GM18505 (cell line): ENCODE results near the gene MRPL23.
A peak's percentile ranks its signal among the peaks of the same experiment; 100 is the strongest.

ENCODE experiments used
- ATAC-seq: cut with Tn5 transposase; IDR thresholded peaks from one replicate; pipeline ENCODE4 v1.9.1; 2021; ENCODE audit not compliant: unreplicated experiment
- POLR2A ChIP-seq: IDR thresholded peaks from 4 replicates; pipeline ENCODE4 v1.6.1; 2011; ENCODE audit warnings: borderline replicate concordance; ENCODE audit not compliant: insufficient read depth, insufficient read length; ENCODE audit errors: extremely low read depth

MRPL23 gene

DNA sequence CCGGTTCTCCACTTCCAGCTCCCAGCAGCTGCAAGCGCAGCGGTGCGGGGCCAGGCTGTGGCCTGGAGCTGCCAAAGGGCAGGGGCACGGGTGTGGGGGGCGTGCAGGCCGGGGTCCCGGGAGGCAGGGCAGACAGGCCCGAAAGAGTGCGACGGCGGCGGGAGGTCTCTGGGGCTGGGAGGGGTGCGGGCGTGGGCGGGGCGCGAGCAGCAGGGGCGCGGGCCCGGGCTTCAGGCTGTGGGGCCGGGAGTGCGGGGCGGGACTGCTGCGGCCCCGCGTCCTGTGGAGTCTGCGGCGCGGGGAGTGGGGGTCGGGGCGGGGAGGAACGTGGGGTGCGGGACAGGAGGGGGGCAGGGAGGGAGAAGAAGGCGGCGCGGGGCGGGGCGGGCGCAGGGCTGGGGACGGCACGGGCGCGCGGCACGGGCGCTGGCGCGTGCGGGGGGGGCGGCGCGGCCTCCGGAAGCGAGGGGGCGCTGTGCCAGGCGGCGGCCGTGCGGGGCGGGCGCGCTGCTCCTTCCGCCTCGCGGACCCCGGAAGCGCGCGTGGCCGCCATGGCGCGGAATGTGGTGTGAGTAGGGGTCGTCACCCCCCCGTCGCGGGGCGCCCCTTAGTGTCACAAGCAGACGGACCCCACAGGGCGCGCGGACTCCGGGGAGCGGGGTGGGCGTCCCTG is at the start of gene MRPL23:
Gene MRPL23 (plus strand): TSS at position 521 of the 673 bp plus-strand sequence. CDS start 31 bp downstream, at position 552.
- TF ChIP-seq POLR2A, result no peak
- ATAC-seq, result no peak

DNA sequence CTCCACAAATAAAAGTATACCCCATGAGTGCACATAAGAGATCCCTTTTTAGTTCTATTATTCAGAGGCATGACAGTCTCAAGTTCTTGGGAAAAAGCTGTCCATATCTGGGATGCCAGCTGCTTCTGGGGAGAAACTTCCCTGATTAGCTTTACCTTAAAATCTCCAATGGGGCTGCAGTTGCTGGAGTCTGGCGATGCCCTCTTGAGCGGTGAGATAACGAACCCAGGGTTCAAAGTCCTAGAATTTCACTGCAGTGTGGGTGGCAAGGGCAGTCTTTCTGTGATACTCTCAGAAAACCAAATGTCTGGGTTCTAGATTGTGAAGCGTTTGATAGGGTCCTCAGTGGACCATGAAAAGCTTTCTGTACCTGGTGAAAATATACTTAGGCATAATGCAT is 48.0 kb upstream of the MRPL23 start:
- TF ChIP-seq POLR2A, result no peak
- no peak for ATAC-seq

DNA sequence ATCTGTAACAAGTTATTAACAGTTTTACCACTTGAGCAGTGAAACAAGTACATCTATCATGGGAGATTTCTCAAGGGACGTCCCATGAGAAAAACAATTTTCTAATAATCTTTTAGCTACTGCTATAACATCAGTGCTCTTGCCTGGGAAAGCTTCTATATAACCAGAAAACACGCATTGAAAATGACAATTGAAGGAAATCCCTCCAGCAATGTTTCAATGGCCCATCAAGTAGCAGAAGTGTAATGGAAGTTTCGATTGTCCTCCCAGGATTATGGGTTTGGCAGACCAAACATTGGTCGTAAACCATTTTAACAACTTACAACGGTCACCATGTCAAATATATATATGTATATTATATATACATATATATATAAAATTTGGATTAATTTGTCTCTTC is 47.4 kb upstream of the MRPL23 start:
- ATAC-seq, result no peak
- no peak for TF ChIP-seq POLR2A

DNA sequence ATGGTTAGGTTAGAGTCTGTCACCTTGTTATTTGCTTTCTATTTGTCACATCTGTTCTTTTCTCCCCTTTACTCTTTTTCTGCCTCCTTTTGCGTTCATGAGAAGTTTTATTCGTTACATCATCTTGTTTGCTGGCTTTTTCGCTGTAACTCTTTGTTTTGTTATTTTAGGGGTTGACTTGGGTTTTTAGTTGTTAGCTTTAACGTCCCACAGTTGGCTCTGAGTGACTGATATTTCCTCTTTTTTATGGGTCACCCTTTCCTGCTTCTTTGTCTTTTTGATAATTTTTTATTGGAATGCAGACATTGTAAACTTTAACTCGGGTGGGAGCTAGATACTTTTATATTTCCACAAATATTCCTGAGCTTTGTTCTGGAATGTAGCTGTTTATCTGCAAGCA is 41.0 kb upstream of the MRPL23 start:
- TF ChIP-seq POLR2A, result no peak
- no peak for ATAC-seq

DNA sequence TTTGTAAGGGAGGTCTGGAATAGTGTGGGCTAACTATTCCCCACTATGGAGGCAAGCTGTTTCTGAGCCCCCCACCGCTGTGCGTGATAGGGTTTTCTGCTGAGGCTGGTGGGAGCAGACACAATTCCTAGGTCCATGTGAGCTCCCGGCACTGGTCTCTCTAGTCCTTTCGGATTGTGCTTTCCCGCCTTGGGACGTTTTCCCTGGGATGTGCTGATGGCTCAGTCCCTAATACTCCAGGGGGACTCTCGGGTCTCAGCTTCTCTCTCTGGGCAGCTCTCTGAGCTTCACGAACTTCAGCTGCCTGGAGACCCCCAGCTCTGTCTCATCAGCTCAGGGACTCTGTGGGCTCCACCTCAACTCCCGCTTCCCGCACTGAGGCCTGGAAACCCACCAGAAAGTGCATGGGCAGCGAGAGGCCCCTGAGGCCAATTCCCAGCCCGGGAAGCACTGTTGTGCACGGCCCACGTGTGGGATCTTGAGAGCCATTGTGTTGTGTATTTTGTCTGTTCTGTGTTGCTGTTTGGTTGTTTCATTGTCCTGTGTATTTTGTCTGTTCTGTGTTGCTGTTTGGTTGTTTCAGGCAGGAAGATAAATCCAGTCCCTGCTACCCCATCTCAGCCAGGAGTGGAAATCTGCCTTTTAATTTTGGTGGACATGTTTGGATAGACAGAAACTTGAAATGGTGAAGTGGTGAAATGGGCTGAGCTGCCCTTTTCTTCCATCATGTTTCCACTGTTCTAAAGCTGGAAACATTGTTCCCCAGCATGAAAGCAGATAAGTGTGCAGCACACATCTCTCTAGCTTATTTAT is 40.3 kb upstream of the MRPL23 start:
- no peak for TF ChIP-seq POLR2A
- no peak for ATAC-seq

DNA sequence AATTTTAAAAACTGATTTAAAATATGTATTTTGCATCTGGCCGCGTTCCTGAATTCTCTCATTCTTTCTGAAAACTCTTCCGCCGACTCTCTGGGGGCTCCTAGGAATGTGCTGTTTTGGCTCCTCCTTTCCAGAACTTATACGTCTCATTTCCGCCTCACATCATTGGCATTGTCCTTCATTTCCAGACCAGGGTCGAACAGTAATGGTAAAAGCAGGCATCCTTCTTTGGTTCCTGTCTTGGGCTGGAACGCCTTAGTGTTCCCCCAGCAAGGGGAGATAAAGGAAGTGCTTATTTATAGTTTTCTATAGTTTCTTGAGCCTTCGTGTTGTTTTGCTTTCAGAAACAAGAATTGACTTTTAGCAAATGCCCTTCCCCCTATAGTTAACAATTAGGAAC is 38.5 kb upstream of the MRPL23 start:
- no peak for ATAC-seq
- TF ChIP-seq POLR2A, result no peak

DNA sequence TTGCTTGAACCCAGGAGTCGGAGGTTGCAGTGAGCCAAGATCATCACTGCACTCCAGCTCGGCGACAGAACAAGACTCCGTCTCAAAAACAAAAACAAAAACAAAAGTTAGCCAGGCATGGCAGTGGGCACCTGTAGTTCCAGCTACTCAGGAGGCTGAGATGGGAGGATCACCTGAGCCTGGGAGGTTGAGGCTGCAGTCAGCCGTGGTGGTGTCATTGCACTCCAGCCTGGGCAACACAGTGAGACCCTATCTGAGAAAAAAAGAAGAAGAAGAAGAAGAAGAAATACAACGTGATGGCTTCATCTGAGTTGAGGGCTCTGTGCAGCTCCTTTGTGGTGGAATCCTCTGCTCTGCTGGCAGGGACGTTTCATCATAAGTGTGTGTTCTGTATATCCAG is 37.6 kb upstream of the MRPL23 start:
- no peak for TF ChIP-seq POLR2A
- no peak for ATAC-seq

DNA sequence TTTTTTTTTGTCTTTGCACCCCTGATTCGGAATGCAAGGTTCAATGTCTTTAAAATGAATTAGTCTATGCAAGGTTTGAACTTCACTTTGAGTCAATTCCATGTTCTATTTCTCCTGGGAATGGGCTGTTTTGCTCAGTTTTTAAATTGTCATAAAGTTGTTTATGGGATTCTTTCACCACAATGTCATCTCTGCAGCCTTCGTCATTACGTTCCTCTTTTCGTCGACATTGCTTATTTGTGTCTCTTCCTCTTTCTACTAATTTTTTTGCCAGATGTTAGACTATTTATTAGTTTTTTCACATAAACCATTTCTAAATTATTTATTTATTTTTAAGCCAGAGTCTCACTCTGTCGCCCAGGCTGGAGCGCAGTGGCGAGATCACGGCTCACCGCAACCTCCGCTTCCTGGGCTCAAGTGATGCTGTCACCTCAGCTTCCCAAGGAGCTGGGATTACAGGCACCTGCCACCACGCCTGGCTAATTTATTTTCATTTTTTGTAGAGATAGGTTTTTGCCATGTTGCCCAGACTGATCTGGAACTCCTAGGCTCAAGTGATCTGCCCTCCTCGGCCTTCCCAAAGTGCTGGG is 34.7 kb upstream of the MRPL23 start:
- ATAC-seq, result no peak

DNA sequence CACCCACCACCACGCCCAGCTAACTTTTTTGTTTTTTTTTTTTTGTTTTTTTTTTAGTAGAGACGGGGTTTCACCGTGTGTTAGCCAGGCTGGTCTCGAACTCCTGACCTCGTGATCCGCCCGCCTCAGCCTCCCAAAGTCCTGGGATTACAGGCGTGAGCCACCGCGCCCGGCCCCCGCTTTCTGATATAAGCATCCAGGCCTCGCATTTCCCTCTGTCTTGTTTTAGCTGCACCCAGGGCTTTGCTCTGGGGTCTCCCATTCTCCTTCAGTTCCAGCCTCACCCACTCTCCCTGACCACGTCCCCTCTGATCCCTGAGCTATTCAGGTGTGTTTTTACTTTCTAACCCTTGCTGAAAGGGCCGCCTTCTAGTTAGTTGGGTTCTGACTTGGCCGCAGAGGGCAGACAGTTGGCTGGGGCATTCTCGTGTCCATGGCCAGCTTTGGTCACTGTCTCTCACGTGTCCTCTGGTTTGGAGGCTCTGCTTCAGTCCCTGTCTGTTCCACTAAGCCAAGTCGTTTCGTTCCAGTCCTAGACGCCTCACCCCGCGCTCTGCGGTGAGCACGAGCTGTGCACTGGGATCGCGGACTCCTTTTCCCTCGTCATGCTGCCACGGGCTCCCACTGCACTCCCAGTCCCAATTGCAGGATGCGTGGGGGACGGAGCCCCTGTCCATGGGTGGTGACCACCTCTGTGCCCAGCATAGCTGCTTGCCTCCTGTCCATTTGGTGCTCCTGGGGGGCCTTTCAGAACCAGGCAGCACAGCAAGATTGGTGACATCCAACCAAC is 33.7 kb upstream of the MRPL23 start:
- no peak for ATAC-seq
- no peak for TF ChIP-seq POLR2A

More for the DNA sequence above, 34.7 kb upstream of the MRPL23 start:
- no peak for TF ChIP-seq POLR2A

DNA sequence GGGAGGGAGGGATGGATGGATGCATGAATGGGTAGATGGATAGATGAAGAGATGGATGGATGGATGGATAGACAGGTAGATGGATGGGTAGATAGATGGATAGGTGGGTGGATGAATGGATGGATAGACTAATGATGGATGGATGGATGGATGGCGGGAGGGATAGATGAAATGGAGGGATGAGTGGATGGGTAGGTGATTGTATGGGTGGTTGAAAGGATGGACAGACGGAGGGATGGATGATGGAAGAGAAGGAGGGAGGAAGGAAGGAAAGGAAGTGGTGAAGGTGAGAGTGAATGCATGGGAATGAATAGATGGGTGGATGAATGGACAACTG is 31.4 kb upstream of the MRPL23 start:
- ATAC-seq, result no peak
- no peak for TF ChIP-seq POLR2A

DNA sequence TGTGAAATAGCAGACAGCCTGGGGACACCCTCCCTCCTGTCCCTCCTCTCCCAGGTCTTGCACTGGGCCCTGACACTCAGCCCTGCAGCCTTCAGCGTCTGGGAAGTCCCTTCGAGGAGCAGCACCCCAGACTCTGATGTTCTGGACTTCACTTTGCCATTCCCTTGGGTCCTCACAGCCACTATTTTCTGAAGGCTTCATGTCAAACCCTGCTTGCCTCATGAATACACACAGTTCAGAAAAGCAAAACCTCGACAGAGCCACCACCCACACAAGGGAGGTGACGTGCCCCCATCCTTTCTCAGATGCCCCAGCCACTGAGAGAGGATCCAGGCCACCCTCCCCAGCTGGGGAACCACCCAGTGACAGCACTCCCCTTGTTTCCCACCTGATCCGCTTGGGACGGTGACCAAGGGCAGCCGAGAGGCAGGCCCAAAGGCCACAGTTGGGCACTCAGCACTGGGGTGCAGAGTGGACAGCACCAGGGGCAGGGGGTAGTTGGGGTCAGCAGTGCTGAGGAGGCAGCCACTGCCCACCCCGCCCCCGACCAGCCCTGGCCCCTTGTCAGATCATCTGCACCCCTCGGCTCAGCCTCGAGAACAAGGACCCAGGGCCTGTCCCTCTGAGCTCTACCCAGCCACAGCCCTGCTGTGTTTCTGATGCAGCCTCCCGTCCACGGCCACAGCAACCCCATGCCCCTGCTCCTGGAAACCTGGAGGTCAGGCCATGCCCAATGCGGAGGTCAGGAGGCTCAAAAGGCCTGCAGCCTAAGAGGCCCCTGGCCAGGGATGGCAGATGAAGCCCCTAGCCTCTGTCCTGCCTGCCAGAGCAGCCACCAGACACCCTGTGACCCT is 30.8 kb upstream of the MRPL23 start:
- ATAC-seq, result no peak
- peak; percentile 35 for TF ChIP-seq POLR2A

DNA sequence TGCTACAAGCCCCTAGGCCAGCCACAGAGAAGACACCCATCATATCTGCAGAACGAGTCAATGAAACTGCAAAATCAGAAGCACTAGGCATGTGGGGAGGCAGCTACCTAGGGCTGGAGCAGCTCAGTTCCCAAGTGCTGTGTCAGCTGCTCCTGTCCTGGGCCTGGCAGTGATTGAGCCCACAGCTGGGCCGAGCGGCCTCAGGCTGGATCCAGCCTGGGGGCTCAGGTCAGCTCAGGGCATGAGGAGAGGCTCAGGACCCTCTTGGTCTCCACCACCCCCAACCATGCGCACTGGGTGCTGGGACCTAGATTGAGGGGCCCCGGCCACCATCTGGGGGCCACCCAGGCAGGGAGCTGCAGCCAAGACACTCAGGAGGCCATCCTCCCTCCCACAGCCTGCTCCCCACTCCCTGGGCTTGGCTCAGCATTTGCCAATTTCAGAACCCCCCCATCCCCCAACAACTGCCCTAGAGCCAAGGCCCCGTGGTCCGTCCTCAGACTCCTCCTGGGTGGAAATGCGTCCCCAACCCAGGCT is 30.1 kb upstream of the MRPL23 start:
- no peak for TF ChIP-seq POLR2A
- no peak for ATAC-seq
